ENCODE measurements around the gene FOXN4. TPM values are rescaled to one million over a fixed set of nuclear protein-coding genes. Genes with fewer than 3 reads are reported as not detected.

FOXN4 gene
- total RNA-seq, 6 experiments from 2014 or later, result not detected

DNA sequence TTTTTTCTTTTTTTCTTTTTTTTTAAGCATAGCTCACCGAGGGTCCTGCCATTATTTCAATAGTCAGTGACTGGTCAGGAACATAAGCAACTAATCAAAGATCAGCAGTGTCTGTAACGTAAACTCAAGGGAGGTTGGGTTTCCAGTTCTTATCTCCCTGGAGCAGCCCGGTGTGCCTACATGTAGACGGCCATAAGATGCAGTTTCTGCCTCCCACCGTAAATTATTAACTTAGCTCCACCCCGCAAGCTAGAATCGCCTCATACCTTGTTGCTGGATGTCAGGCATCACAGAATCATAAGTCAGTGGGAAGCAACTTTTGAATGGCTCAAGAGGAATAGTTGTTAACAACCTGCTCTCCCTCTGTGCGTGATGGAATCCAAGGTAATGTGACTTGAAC is 38.5 kb upstream of the FOXN4 start, which contains the start of gene MYO1H:
Gene MYO1H, plus strand, starts transcription at position 312 of the 400 bp plus-strand sequence. Its CDS starts 61 bp downstream, at position 373.
- Mint-ChIP-seq H3K9me3 (no peaks in the 10 kb centered on the region), H3K4me3 (no peak within 1 kb of the TSS), H3K27ac (no peak within 1 kb of the TSS), H3K4me1 (ENCODE audit: low read depth) (no peaks in the 10 kb centered on the region), H3K36me3 (ENCODE audit: low read depth) (no peaks in the 10 kb centered on the region), H3K27me3 (ENCODE audit: insufficient read depth) (peaks cover 3% of the 10 kb centered on the region; the same call in 1 of the 2 replicates)
- TF ChIP-seq, protein P1, sequence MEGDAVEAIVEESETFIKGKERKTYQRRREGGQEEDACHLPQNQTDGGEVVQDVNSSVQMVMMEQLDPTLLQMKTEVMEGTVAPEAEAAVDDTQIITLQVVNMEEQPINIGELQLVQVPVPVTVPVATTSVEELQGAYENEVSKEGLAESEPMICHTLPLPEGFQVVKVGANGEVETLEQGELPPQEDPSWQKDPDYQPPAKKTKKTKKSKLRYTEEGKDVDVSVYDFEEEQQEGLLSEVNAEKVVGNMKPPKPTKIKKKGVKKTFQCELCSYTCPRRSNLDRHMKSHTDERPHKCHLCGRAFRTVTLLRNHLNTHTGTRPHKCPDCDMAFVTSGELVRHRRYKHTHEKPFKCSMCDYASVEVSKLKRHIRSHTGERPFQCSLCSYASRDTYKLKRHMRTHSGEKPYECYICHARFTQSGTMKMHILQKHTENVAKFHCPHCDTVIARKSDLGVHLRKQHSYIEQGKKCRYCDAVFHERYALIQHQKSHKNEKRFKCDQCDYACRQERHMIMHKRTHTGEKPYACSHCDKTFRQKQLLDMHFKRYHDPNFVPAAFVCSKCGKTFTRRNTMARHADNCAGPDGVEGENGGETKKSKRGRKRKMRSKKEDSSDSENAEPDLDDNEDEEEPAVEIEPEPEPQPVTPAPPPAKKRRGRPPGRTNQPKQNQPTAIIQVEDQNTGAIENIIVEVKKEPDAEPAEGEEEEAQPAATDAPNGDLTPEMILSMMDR (IDR thresholded peaks at IDR 0.05), result no peak
- no peak for DNase-seq

DNA sequence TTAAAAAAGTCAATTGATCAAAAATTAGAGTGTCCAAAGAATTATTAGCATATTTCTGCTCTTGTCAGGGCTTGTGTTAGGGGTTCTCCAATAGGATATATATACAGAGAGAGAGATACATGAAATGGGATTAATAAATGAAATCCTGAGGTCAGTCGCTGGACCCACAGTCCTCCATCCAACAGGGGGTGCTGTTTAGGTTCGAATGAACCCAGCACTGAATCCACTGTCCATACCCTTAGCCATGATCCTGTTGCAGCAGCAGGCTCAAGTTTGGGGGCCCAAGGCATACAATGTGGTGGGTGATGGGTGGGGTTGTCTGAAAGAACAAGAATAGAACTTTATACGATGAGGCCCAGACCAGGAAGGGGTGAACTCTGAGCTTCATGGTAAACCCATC is 37.8 kb upstream of the FOXN4 start:
- H3K36me3 Mint-ChIP-seq (ENCODE audit: low read depth), result no peaks in the 10 kb centered on the region
- no peak overlapping the region for H3K4me3 Mint-ChIP-seq
- H3K27ac Mint-ChIP-seq, result no peak overlapping the region
- no peaks in the 10 kb centered on the region for H3K4me1 Mint-ChIP-seq (ENCODE audit: low read depth)
- peaks cover 3% of the 10 kb centered on the region; the same call in 1 of the 2 replicates for H3K27me3 Mint-ChIP-seq (ENCODE audit: insufficient read depth)
- H3K9me3 Mint-ChIP-seq, result no peaks in the 10 kb centered on the region
- no peak for DNase-seq
- TF ChIP-seq, protein P1 (IDR thresholded peaks at IDR 0.05), result peak; percentile 24; the same call in 1 of the 2 replicates

DNA sequence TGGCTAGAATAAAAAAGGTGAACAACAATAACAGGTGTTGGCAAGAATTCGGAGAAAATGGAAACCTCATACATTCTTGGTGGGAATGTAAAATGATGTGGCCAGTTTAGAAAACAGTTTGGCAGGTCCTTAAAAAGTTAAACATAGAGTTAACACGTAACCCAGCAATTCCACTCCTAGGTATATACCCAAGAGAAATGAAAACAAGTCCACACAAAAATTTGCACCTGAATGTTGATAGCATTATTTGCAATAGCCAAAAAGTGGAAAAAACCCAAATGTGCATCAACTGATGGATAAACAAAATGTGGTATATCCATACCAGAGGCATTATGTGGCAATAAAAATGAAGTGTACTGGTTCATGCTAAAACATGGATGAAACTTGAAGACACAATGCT is 36.3 kb upstream of the FOXN4 start:
- DNase-seq, result no peak
- peaks cover 3% of the 10 kb centered on the region; the same call in 1 of the 2 replicates for H3K27me3 Mint-ChIP-seq (ENCODE audit: insufficient read depth)
- H3K9me3 Mint-ChIP-seq, result no peaks in the 10 kb centered on the region
- H3K27ac Mint-ChIP-seq, result no peak overlapping the region
- TF ChIP-seq, protein P1 (IDR thresholded peaks at IDR 0.05), result no peak
- no peak overlapping the region for H3K4me3 Mint-ChIP-seq
- H3K4me1 Mint-ChIP-seq (ENCODE audit: low read depth), result no peaks in the 10 kb centered on the region
- H3K36me3 Mint-ChIP-seq (ENCODE audit: low read depth), result no peaks in the 10 kb centered on the region

DNA sequence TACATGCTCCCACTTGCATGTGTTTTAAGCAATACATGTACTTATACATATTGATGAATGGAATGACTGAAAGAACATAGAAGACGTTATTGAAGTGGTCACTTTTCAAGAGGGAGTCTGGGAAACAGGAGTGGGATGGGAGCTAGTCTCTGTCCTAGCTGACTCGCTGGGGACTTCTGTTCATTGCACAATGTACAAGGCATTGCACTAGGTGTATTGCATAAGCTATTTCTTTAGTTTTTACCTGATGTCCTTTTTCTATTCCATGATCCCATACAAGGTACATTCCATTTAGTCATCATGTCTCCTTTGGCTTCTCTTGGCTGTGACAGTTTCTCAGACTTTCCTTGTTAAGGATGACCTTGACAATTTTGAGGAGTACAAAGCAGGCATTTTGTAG is 34.6 kb upstream of the FOXN4 start:
- Mint-ChIP-seq H3K27me3 (ENCODE audit: insufficient read depth) (peaks cover 5% of the 10 kb centered on the region), H3K4me3 (no peak overlapping the region), H3K27ac (no peak overlapping the region), H3K4me1 (ENCODE audit: low read depth) (no peaks in the 10 kb centered on the region), H3K36me3 (ENCODE audit: low read depth) (no peaks in the 10 kb centered on the region), H3K9me3 (no peaks in the 10 kb centered on the region)
- DNase-seq, result no peak
- TF ChIP-seq, protein P1 (IDR thresholded peaks at IDR 0.05), result no peak

DNA sequence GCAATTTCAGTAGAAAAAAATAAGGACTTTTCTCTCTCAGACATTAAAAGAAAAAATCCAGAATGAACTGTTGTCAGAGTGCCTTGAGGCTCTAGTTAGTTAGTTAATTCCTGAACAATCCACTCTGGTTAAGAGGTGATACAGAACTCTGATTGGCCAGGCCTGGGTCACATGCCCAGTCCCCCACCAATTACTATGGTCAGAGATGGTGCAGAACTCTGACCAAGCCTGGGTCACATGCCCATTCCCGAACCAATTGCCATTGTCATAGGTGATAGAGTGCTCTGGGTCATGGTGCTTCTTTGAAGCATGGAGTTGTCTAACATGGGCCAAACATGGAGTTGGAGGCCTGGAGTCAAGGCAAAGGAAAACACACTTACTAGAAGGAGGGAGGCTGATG is 27.5 kb upstream of the FOXN4 start:
- Mint-ChIP-seq H3K27ac (no peak overlapping the region), H3K9me3 (peaks cover 4% of the 10 kb centered on the region; the same call in 1 of the 2 replicates), H3K27me3 (ENCODE audit: insufficient read depth) (peaks cover 10% of the 10 kb centered on the region), H3K4me3 (no peak overlapping the region), H3K4me1 (ENCODE audit: low read depth) (no peaks in the 10 kb centered on the region), H3K36me3 (ENCODE audit: low read depth) (no peaks in the 10 kb centered on the region)
- no peak for DNase-seq
- TF ChIP-seq, protein P1 (IDR thresholded peaks at IDR 0.05), result no peak

DNA sequence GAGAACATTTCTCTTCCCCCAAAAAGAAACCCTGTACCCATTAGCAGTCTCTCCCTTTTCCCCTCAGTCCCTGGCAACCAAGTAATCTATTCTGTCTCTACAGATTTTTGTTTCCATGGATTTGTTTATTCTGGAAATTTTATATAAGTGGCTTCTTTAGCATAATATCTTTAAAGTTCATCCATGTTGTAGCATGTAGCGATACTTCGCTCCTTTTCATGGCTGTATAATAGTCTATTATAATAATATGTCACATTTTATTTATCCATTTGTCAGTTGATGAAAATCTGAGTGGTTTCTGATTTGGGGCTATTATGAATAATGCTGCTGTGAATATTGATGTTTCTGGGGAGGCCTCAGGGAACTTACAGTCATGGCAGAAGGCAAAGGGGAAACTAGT is 25.8 kb upstream of the FOXN4 start:
- Mint-ChIP-seq H3K9me3 (peaks cover 4% of the 10 kb centered on the region; the same call in 1 of the 2 replicates), H3K4me3 (no peak overlapping the region), H3K27ac (no peak overlapping the region), H3K27me3 (ENCODE audit: insufficient read depth) (peaks cover 10% of the 10 kb centered on the region), H3K36me3 (ENCODE audit: low read depth) (no peaks in the 10 kb centered on the region), H3K4me1 (ENCODE audit: low read depth) (no peaks in the 10 kb centered on the region)
- TF ChIP-seq, protein P1 (IDR thresholded peaks at IDR 0.05), result no peak
- DNase-seq, result no peak
